NCI-H748 treated with DMSO at 0.1 percent for 48 hours (cell line): ENCODE data around the gene BSCL2.
"Not testable (repeated sequence)": the region's sequence is repeated elsewhere in the genome, so short reads cannot be mapped to it uniquely, and the experiment has no call there.

Source experiments
- DNase-seq: peaks from one replicate; lab custom pipeline; 2025; lab: John Stamatoyannopoulos, UW

The BSCL2 gene

DNA sequence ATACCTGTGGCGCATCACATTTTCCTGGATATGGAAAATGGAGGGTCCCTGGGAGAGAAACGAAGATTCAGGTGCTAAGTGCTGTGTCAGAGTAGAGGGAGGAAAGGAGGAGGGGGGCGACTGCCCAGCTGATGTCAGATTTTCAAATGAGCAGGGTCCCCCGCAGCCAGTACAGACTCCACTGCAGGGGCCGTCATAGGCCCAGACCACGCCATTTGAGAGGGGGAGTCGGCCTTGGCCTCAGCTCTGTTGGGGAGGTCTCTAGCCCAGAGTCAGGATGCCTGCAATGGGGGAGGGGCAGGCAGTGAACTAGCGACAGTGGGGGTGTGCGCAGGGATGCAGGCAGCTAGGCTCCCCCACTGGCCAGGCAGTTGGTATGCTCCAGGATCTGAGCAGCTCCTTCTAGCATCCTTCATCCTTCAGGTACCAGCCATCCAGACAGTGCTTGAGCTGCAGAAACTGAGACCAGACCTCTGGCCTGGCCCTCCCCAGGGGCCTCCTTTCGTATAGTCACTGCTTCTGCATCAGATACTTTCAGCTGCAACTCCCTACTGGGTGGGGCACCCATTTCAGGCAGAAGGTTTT, at the start of gene BSCL2, which contains the start of gene GNG3:
BSCL2 (minus strand) TSS at position 148 of the 585 bp plus-strand sequence. CDS start 229 bp downstream, outside the sequence.
GNG3 (plus strand) TSS at position 400 of the 585 bp plus-strand sequence. CDS start 620 bp downstream, outside the sequence.
- DNase-seq: no peak

DNA sequence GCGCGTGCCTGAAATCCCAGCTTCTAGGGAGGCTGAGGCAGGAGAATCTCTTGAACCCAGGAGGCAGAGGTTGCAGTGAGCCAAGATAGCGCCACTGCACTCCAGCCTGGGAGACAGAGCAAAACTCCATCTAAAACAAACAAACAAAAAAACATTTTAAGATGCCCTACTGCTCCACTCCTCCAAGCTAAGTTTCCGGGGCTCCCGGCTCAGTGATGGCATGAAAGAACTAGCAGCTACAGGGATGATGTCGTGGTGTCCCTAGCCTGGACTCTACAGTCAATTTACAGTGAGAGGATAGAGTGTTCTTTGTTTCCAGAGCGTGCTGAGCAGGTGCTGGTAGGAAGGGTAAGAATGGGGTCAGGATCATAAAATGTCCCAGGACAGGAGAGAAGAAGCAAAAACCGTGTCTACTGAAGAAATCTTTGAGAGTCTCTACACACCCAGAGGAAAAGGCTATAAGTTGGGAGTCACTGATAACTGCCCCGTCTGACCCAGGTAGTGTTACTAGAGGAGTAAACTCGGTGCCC, 47.9 kb upstream of the BSCL2 start:
- DNase-seq: no peak

DNA sequence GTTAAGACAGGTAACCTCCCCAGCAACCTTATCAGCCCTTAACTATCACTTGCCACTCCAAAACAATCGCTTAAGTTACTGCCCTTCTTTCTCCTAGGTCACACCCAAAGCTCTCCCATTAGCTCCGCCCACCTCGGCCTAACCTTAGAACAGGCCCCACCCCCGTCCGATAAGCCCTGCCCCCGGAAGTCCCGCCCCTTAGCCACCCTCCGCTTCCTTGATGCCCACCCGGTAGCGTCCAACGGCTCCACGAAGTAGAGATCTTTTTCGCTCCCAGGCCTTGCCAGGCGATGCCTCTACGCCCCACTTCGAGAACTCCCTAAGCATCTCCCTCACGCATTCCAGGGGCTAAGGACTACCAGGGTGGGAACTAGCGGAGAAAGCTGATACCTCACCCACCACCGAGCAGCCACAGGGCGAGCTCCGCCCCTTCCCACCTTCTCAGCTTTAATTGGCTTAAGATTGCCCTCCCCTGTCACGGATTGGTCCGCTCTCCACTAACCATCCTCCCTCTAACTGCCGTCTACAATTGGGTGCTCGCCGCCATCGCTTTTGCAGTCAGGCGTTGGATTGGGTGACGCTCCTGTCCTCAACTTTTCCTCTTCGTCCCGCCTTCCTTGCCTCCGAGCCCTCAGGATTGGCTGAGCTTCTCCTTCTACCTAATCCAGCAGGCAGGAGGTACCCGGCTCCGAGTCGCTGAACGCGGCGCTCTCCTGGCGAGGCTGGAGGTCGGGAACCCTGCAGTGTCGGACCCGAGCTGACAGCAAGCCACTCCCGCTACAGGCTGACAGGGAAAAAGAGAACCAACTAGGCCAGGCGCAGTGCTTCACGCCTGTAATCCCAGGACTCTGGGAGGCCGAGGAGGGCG, 46.7 kb upstream of the BSCL2 start, which contains the start of gene ZBTB3:
ZBTB3 (minus strand) TSS at position 425 of the 868 bp plus-strand sequence. CDS start 496 bp downstream, outside the sequence.
- peak; percentile 99 for DNase-seq

DNA sequence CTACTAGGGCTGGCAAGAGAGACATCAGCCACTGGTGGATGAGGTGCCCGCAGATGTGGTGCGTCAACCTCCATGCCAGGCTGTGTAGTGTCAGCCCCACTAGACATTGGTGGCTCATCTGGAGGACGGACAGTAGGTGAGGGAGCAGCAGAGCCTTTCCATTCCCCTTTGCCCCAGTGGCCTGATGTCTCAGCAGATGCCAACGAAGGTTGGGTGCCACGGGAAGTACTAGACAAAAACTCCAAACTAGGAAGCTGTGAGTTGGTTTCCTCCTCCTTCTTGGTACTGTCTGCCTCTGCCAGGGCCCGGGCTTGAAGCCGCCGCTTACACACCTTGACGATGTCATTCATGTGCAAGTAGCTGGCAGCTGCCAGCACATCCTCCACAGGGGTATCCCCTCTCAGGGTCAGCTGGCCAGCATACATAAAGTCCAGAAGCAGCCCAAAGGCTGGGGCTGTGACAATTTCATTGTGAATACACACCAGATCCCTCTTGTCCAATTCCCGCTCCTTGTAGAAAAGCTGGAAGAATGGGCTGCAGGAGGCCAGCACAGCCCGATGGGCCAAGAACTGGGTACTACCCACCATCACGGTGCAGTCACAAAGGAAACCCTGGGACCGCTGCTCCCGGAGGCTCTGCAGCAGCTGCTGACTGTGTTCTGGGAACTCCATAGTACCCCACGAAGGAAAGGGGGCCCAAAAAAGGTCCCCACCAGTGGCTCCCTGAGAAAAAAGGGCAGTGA, 45.9 kb upstream of the BSCL2 start:
- DNase-seq: no peak

DNA sequence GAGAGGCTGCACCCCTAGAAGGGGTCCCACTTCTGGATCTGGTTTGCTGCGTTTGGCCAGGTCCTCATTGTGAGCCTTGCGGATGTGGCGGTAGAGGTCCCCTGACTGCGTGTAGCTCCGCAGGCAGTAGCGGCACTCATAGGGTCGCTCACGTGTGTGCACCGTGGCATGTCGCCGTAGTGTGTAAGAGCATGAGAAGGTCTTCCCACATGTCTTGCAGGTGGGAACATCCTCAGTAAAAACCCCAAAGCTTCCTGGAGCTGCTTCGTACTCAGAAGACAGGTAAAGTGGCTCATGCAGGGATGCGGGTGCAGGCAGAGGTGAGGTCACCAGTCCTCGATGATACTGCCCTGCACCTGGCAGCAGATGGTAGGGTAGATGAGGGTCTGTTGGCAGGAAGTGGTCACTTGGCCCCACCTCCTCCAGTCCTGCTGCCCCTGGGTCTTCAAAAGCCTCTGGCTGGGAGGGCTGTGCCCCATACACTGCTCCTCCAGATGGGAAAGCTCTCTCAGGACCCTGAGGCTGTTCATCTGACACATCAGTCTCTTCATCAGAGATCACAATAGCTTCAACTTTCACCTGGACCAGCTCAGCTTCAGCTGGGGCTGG, 45.1 kb upstream of the BSCL2 start:
- DNase-seq: no peak

DNA sequence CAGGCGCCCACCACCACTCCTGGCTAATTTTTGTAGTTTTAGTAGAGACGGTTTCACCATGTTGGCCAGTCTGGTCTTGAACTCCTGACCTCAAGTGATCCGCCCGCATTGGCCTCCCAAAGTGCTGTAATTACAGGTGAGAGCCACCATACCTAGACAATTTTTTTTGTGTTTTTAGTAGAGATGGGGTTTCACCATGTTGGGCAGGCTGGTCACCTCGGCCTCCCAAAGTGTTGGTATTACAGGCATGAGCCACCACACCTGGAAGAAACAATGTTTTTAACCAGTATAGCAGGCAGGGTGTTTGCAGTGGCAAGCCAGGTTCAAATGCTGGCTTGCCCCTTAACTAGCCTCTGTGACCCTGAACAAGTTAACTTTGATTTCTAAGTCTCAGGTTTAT, 42.7 kb upstream of the BSCL2 start:
- DNase-seq: not testable (repeated sequence)

DNA sequence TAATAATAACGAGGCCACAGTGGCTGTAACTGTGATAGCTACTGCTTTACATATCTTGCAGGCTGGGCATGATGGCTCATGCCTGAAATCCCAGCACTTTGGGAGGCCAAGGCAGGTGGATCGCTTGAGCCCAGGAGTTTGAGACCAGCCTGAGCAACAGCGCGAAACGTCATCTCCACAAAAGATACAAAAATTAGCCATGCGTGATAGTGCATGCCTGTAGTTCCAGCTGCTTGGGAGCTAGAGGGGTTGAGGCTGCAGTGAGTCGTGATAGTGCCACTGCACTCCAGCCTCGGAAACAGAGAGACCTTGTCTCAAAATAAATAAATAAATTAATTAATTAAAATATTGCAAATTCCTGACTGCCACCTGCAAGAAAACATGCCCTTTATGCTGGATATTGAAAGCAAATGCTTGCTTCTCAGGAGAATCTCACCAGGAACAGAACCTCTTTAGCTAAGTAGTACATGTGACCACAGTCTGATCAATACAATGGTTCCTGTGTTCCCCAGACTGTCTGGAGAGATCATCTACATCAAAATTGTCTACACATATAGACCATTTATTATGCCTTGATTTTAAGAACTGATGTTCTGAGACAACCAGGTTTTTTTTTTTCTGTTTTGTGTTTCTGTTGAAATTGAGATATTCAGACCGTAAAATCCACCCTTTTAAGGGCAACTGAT, 40.4 kb upstream of the BSCL2 start:
- no peak for DNase-seq

DNA sequence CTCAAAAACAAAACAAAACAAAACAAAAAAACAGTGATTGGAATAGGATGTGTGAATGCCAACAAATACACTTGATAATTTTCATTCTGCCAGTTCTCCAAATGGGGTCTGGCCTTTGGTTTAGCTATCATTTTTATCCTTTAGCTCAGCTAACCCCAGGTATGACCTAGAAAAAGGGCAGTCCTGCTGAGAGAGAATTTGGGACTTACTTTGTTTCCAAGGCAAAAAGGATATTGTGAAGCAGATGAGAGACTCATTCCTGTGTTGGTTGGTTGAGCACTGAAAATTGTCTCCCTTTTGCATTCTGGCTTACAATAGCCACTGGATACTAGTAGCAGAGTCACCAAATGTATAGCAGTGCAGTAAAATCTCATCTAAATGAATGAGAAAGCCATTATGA, 30.0 kb upstream of the BSCL2 start:
- no peak for DNase-seq

DNA sequence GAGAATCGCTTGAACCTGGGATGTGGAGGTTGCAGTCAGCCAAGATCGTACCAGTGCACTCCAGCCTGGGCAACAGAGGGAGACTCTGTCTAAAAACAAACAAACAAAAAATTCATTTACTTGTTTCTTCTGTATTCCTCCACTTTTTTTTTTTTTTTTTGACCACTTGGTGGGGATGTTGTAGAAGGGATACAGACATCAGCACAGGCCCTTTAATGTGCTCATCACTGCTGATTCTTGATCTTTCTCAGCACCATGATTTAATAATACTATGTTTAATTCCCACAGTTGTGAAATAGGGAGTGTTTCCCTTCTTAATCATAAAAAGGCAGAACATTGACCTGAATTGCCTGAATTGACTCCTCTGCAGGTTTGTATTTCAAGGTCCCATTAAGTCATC, 25.6 kb upstream of the BSCL2 start:
- DNase-seq: no peak

DNA sequence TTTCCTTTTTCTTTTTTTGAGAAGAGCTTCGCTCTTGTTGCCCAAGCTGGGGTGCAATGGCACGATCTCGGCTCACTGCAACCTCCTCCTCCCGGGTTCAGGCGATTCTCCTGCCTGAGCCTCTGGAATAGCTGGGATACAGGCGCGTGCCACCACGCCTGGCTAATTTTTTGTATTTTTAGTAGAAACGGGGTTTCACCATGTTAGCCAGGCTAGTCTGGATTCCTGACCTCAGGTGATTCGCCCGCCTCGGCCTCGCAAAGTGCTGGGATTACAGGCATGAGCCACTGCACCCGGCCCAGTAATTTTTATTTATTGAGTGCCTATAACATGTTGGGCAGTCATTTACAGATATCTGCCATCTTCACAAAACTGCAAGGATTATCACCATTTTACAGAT, 22.9 kb upstream of the BSCL2 start:
- DNase-seq: not testable (repeated sequence)

DNA sequence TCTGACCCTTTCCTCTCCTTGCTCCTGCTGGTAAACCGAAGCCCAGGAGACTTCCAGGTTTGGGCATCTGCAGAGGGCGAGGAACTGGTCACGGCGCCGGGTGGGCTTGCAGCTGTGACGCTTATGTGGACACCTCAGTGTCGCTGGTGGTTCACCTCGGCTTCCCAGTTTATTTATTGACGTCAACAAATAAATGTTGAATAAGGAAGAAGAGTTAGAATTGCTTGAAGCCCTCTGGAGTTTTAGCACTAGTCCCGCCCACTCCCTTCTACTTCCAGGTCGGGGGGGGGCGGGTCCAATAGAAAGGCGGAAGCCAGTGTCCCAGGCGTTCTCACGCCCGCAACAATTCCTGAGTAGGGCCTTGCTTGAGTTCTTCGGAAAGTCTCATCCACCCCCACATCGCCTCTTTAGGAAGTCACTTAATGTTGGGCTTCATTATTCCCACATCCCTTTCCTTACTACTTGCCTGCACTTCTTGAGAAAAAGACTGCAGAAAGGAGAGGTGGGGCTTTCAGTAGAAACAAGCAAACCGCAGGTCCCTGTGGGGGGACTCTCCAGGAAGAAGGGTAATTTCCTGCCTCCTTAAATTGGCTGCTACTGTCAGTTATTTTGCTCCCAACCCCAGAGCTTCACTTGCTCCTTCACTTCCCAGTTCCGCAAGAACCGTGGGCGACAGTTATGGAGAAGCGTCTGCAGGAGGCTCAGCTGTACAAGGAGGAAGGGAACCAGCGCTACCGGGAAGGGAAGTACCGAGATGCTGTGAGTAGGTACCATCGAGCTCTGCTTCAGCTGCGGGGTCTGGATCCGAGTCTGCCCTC, 21.2 kb upstream of the BSCL2 start, which contains the start of gene TTC9C:
TTC9C (plus strand) TSS at position 316 of the 818 bp plus-strand sequence; CDS start at position 679, 363 bp downstream.
- peak; percentile 61 for DNase-seq

DNA sequence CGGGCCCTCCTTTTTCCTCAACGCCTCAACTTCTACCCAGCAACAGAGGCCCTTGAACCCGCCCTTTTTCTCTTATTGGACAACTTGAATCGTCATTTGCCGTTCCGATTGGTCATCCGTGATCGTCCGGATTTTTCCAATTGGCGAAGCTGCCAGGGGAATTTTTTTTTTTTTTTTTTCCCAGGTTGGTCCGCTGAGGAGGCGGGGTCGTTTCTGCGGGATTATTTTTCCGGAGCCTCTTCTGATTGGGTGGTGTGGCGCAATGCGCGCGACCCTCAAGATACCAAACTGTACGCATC, 20.6 kb upstream of the BSCL2 start:
- DNase-seq: peak; percentile 97

DNA sequence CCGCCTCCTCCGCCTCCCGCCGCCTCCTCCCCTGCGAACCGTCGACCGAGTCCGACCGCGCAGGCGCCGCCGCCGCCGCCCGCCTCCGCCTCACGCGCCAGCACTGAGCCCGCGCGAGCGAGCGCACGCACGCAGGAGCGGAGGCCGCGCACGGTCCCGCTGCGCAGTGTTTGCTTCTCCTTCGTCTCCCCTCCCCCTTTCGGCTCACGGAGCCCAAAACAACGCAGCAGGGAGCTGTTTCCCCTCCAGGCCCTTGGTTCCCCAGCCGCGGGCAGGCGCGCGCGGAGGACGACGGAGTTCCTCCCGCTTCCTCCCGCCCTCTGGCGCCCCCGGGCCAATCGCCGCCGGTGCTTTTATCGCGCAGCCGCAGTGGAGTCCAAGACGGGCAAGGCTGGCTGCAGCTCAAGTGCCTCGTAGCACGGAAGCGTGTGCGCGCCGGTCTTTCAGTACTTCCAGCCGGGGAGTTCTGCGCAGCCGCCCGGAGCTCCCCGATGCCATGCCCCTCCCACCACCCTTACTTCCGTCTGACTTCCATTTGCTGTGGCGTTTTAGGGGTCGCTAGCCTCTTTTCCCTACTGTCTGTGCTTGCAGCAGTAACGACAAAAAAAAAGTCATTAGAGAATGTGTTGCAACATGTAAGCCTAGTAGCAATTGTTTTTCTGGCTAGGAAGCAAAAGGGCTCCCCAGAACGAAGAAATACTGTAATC, 20.1 kb upstream of the BSCL2 start, which contains the start of gene HNRNPUL2:
HNRNPUL2 (minus strand) TSS at position 293 of the 707 bp plus-strand sequence. CDS start 301 bp downstream, outside the sequence.
- DNase-seq: peak; percentile 98

DNA sequence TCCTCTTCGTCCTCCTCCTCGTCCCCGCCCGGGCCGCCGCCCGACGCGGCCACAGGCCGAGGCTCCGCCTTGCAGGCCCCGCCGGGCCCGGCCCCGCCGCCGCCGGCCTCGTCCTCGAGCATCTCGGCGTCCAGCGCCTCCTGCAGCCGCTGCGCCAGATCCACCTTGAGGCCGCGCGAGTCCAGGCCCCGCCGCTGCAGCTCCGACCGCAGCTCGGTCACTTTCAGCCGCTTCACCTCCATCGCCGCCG, 19.6 kb upstream of the BSCL2 start:
- no peak for DNase-seq

DNA sequence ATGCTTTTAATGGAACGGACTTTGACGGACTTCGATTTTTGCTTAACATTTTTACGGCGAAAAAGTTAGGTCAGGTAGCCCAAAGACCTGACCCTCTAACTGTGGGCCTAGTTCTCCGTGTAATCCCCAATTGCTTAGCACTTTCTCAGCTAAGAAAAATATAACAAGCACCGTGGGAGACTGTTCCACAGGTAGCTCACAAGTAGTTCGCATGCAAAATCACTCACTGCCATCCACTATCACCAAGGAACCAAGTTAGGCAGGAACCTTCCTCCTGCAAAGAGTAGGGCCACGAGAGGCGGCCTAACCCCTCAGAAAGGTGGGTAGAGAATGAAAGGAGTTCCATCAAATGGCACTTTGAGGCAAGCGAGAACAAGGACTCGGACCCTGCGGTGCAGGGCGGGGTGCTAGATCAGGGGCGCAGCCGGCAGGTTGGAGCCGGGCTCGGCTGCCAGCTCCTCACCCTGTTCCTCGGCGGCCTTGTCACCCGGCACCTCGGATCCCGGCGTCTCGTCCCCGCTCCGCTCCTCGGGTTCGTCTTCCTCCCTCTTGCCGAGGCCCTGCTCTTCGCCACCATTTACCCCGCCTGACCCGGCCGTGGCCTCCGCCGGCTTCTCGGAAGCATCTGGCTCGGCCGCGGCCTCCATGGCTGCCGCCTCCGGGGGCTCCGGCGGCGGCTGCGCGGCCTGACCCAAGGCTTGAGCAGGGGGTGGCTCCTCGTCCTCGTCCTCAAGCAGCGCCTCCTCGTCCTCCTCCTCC, 19.1 kb upstream of the BSCL2 start:
- no peak for DNase-seq

DNA sequence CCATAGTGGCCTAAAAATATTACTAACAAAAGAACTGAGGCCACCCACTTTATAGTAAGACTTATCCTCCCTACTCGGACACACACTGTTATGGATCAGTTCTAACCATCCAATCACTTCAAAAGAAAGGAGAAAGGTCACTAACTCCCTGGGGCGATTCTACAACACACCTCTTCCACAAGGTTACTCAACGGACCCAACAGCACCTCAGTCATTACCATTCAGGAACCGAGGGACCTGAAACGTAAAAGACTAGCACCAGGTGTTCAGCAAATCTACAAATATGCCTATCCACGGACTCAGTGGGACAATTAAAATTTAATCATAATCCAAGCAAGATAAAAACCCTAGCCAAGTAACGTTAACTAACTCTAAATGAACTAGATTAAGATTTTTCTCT, 18.4 kb upstream of the BSCL2 start:
- no peak for DNase-seq

DNA sequence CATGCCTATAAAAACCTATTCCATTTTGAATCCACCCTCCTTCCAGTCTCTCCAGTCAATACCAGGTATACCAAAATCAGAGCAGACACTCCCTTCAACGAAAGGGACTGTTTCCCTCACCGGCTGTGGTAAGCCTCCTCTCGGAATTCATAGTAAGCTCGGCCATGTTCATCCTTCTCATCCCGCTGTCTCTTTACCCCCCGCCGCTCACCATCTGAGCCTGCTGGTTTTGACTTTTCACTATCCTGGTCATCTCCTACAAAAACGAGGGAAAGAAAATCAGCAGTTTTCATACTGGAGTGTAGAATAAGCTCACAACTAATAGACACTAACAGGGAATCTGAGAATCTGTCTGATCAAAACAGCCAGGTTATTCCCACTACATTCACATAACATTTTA, 16.9 kb upstream of the BSCL2 start:
- no peak for DNase-seq

DNA sequence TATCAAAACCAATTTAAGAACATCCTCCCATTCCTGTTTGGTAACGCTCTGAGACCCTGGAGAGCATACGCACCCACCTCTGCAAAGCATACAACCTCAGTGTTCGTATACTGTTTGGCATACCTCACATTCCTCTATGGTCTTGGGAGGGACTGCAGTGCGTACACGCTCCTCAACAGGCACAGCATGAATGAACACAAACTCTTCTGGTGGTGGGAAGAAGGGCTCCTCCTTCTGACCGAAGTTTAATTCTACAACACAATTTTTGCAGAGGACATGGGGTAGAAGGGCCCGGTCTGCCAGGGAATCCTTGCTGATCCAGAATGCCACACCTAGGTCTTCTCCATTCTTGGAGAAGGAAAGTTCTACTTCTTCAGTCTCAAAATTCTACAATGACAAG, 14.8 kb upstream of the BSCL2 start:
- DNase-seq: no peak

DNA sequence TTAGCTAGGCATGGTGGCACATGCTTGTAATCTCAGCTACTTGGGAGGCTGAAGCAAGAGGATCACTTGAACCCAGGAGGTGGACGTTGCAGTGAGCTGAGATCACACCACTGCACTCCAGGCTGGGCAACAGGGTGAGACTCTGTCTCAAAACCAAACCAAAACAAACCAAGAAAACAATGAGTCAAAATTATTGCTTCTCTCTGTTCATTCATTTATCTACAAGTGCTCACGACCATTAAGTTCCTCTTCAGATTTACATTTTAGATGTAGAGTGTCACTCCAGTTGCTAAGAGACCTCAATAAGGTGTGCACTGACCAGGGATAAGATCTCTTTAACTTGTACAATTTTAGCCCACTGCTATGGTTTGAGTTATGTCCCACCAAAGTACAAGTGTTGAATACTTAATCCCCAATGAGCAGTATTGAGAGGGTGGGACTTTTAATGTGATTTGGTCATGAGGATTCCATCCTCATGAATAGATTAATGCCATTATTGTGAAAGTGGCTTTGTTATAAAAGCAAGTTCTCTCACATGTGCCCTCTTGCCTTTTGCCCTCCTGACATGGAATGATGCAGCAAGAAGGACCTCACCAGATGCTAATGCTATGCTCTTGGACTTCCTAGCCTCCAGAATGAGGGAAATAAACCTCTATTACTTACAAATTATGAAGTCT, 12.2 kb upstream of the BSCL2 start:
- no peak for DNase-seq
